ENCODE results near the gene DPF3.

The DPF3 gene

GRCh38 chr14:72609205-72609916 is 284.5 kb downstream of the DPF3 start:
- DNase-seq = no peak

DNA sequence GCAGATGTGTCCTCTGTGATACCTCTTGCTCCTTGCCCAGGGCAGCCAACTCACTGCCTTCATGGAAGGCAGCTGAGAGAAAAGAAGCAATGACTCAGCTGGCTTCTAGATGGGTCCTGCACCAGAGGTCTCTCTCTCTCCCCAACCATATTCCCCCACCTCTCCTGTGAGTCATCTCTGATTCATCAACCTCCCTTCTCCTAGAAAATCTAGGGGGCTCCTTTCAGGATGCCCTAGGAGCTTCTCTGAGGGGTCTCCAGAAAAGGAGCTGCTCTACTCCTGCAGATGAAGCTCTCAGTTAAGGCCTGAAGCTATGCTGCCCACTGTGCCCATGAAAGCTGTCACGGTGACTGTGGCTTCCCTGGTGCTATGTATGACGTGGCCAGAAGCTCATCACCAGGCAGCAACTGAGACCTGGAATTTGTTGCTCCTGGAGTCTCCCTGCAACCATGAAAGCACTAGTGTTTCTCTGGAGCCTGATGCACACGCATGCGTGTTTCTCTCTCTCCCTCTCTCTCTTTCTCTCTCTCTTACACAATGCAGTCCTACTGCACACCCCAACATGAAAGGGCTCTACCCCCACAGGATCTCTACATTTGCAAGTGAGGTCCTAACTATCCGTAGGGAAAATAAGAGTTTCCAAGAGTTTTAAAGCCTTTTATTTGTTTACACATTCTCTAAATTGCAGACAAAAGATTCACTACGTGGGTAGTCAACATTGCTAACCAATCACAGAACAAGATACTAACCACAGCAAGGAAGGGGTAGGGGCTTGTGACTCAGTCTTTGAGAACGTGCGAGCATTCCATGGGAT is 285.3 kb downstream of the DPF3 start:
- DNase-seq = no peak

GRCh38 chr14:72607386-72608130 is 286.3 kb downstream of the DPF3 start:
- no peak for DNase-seq

- DNase-seq = no peak
These were observed 287.0 kb downstream of the DPF3 start for GRCh38 chr14:72606879-72607278.

- no peak for DNase-seq
These were observed 288.0 kb downstream of the DPF3 start for GRCh38 chr14:72605921-72606220.

- no peak for DNase-seq
These were observed 288.6 kb downstream of the DPF3 start for GRCh38 chr14:72605096-72605920.

DNA sequence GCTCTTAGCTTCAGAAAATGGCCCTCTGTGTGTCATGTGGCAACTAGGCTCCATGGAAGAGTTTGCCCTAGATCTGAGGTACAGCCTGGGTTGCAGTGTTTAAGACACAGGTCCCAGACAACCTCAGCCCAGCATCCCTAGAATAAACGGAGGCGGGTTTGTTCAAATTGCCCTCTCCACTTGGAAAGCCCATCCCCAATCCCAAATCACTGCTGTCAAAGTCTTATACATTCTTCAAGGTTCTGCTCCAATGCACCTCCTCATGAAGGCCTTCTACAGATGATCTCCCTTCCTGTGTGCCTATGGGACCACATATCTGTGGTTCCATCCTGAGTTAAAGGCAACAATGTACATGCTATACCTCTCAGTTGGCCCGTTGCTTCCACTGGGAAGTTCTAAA is 289.8 kb downstream of the DPF3 start:
- DNase-seq = no peak

DNA sequence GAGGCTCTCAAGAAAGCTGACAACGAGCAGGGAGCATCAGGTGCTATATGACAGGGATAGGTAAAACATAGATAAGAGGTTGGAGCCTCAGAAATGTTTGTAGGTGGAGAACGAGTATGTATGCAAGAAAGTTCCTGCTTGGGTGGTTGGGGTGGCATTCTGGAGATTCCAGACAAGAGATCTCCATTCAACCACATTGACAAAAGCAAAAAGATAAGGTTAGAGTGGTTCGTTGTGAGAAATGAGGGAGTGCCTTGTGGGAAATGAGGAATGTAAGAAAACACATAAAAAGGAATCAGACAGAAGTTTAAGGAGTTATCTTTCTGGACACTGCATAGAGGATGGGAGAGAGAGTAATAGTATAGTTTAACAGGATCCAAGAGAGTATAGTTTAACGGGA is 290.3 kb downstream of the DPF3 start:
- no peak for DNase-seq

DNA sequence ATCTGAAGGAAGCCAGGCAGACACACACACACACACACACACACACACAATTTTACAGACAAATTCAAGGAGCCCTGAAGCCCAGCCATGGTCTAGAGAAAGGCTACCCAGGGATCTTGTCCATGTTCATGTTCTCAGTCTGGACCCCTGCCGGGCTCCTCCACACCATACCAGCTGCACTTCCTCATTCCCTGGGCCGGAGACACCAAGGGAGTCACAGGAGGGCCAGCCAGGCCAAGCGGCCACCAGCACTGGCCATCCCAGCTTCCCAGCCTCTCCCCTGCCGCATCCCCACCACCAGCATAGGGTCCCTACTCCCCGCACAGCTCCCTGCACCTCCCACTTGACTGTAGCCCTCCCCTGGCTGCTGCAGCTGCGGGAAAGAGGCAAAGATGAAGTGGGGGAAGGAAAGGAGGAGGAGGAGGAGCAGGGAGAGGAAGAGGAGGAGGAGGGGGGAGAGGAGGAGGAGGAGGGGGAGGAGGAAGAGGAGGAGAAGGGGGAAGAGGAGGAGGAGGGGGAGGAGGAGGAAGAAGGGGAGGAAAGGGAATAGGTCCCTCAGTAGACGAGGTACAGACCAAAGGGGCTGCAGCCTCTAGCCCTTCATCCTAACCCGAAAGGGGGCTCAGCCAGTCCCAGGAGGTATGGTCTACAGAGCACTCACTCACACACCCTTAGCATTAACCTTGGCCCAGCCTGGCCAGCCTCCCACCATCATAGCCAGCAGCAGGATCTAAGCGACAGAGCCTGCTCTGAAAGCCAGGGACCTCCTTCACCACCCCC is 293.2 kb downstream of the DPF3 start:
- DNase-seq = no peak

GRCh38 chr14:72599579-72600470 is 294.1 kb downstream of the DPF3 start:
- DNase-seq = no peak

DNA sequence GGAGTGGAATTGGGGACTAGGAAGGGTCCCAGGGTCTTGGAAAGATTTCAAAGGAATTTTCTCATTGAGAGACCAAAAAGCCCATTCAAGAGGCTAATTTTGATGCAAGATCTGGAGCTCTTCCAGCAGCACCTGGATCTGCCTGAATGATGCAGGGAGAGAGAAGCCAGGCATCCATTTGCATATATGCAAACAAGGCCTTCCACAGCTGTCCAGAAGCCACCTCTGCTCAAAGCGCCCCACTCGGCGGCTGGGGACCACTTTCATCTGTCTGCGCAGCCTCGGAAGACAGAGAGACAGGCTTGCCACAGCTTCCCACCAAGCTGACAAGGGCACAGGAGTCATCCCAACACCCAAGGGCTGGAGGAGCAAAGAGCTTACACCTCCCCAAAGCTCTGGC is 295.6 kb downstream of the DPF3 start:
- no peak for DNase-seq

GRCh38 chr14:72597252-72598233 is 296.4 kb downstream of the DPF3 start:
- no peak for DNase-seq

- no peak for DNase-seq
These were observed 298.6 kb downstream of the DPF3 start for GRCh38 chr14:72595152-72595862.

DNA sequence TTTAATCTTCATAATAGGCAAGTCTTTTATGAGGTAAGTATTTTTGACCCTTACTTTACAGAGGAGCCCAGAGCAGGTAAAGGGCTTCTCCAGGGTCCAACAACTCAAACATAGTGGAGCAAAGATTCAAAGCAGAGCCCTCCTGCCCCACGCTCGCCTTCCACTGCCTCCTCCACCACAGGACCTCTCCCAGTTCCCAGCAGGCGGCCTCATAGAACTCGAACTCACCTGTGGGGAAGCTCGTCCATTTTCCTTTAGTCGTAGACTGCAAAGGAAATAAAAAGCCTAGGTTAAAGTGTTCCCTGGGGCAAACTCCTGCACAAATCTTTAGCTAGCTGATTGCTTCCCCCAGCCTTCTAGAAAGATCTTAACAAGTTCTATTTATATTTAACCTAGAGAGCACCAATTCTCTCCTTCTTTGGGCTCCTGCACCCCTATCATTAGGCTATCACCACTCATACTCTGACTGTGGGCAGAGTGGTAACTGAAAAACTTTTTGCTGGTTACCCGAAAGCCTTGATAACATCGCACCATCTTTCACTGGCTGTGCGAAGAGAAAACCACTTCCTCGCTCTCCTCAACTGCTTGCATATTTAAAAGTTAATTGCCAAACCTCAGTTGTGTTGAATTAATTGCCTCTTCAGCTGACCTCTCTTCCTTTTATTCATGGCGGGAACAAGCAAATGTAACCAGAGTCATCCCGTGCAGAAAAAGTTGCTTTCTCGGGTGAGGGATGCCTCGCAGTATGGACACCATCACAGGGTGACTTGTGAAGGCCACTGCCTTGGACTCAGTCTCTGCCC is 299.6 kb downstream of the DPF3 start:
- DNase-seq = no peak

GRCh38 chr14:72591391-72591790 is 302.5 kb downstream of the DPF3 start:
- no peak for DNase-seq

GRCh38 chr14:72590577-72590976 is 303.3 kb downstream of the DPF3 start:
- DNase-seq = no peak

DNA sequence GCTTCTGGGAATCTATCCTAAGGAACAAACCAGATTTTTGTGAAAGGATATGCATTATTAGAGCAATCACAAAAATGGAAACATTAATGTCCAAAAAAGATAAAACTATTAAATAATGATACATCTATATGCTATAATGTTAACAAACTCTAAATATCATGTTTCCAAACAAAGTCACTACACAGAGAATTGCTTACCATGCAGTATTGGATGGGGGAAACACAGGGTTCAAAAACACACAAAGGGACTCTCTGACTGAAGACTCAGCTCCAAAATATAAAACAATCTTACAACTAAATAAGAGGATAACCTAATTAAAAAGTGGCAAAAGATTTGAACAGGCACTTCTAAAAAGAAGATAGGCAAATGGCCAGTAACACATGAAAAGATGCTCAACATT is 304.2 kb downstream of the DPF3 start:
- DNase-seq = no peak

DNA sequence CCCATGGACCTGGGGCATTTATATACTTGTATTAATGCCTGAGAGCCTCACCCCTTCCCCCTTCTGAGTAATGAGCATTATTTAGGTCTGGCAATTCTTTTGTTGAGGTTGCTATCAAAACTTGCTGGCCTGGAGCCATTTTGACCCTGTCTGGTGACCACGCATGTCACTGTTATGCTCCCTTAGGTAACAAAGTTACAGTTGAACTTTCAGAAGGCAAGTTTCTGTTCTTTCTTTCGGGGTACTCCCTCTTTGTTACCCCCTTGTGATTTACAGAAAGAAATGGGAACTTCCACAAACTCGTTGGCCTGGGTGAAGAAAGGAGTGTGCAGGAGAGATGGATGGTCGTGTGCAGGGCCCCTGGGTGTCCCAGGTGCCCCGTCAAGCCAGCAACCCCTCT is 305.4 kb downstream of the DPF3 start:
- no peak for DNase-seq

All from NCI-H345 (cell line).